HG03175 (cell line): ENCODE data around the gene CDC6.
"Not testable (repeated sequence)": the region's sequence is repeated elsewhere in the genome, so short reads cannot be mapped to it uniquely, and the experiment has no call there.

Experiments used
- ATAC-seq: cut with Tn5 transposase; IDR thresholded peaks from one replicate; pipeline ENCODE4 v1.9.1; 2021; ENCODE audit warnings: mild to moderate bottlenecking, moderate library complexity; ENCODE audit not compliant: unreplicated experiment

CDC6 gene

DNA sequence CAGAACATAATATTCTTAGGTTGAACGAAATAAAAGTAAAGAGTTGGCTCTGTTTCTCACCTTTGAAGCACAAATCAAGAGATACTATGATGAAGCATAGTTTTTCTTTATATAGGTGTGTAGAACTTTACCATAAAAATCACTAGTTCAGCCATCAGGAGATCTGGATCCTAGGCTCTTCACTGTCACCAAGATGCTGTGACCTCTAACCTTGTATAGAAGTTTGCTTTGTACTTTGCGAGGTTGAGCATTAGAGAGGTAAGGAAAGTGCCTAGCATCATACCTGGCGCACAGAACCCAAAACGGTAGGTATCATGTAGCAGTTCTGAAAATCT, 553 bp upstream of the CDC6 start:
- ATAC-seq, result no peak

DNA sequence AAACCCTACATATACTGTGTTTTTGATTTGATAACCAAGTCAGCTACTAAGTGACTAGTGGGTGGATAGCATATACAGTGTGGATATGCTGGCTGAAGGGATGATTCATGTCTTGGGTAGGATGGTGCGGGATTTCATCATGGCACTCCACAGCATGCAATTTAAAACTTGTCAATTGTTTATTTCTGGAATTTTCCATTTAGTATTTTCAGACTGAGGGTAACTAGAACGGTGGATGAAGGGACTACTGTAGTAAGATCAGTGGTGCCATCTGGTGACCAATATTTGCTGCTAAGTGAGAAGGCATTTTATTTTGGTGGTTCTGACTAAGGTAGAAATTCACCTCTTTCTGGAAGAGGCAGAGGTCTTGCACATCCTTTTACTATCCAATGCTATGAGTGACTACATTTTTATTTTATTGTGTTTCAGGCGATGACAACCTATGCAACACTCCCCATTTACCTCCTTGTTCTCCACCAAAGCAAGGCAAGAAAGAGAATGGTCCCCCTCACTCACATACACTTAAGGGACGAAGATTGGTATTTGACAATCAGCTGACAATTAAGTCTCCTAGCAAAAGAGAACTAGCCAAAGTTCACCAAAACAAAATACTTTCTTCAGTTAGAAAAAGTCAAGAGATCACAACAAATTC, 3.1 kb downstream of the CDC6 start:
- ATAC-seq, result no peak

DNA sequence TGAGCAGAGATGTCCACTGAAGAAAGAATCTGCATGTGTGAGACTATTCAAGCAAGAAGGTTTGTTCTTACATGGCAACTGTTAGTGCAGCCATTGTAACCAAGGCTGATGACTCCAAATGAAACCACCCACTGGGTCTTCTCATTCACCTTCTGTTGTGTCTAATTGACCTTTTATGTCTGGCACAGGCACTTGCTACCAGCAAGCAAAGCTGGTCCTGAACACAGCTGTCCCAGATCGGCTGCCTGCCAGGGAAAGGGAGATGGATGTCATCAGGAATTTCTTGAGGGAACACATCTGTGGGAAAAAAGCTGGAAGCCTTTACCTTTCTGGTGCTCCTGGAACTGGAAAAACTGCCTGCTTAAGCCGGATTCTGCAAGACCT, 3.6 kb downstream of the CDC6 start:
- no peak for ATAC-seq

DNA sequence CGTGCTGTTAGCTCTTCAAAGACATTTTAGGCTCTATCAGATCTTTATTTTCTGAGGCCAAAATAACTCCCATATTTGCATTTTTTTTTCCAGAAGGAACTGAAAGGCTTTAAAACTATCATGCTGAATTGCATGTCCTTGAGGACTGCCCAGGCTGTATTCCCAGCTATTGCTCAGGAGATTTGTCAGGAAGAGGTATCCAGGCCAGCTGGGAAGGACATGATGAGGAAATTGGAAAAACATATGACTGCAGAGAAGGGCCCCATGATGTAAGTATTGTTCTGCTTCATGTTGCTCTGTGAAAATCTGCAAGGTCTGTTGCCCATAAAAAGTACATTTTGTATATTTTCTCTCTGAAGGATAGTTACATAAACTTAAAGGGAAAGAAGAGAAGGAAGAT, 5.7 kb downstream of the CDC6 start:
- no peak for ATAC-seq

DNA sequence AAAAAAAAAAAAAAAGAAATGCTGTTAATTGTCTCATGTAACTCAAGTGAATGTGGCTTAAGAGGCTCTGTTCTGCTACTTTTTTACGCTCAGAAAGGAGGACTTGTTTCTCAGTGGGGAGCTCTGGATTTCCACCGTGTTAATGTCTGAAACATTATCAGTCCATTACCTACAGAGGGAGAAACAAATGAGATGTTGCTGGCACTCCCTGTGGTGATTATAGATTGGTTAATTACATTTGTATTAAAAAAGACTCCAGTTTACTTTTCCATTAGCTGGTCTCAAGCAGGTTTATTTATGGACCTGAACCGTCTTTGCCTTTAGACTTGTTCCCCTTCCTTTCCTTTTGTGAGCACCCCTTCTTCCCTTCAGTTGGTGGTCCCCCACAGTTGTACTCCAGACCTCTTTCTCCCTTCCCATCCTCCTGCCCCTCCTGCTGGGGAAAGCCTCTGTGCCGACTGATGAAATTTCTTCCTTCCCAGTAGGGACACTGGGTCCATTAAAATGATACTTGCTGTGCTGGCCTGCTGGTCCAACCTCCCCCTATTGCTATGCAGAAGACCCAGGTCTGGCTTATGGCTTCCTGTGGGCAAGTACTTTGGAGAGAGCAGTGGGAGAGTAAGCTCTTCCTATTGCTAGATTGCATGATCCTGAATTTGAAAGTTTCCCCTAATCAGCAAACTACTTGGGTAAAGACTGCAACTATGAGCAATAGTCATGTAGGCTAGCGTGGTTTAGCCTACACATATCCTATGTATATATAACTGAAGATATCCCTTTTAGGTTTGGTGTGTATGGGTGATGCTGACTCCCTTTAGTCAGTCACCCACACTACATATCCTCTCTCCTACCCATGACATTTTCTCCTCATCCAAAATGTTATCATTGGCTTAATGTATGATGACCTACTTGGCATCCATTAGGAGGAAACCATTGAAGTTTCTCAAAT, 8.1 kb downstream of the CDC6 start:
- no peak for ATAC-seq

DNA sequence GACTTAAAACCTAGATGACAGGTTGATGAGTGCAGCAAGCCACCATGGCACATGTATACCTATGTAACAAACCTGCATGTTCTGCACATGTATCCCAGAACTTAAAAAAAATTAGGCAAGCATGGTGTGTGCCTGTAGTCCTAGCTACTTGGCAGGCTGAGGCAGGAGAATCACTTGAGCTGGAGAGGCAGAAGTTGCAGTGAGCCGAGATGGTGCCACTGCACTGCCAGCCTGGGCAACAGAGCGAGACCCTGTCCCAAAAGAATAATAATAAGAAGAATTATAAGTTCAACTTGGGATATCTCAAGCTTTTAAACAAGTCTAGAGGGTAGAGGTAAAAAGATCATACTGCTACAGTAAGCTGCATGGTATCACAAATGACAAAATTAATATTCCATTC, 9.8 kb downstream of the CDC6 start:
- ATAC-seq, result no peak

- ATAC-seq, result no peak
Observed at GRCh38 chr17:40298726-40299125, 11.0 kb downstream of the CDC6 start.

DNA sequence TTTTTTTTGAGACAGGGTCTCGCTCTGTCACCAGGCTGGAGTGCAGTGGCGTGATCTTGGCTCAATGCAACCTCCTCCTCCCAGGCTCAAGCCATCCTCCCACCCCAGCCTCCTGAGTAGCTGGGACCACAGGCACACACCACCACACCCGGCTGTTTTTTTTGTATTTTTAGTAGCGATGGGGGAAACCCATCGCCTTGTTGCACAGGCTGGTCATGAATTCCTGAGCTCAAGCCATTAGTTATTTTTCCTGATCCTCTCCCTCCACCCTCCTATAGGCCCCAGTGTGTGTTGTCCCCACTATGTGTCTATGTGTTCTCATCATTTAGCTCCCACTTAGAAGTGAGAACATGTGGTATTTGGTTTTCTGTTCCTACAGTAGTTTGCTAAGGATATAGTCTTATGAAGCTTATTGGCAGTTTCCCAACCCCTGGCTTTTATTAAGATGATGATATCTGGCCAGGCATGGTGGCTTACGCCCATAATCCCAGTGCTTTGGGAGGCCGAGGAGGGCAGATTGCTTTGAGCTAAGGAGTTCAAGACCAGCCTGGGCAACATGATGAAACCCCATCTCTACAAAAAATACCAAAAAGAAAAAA, 11.6 kb downstream of the CDC6 start:
- not testable (repeated sequence) for ATAC-seq

DNA sequence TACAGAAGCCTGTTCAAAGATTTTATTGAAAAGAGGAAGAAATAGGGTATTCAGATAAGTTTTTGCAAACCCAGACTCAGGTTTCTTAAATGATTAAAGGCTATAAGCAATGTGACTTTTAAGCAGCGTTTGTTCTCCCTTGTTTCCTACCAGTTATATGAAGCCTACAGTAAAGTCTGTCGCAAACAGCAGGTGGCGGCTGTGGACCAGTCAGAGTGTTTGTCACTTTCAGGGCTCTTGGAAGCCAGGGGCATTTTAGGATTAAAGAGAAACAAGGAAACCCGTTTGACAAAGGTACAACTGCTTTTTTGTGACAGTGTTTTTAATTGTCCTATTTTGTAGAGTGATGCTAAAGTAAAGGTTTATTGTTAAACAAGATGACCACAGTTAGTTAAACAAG, 13.6 kb downstream of the CDC6 start:
- ATAC-seq, result no peak

GRCh38 chr17:40303009-40303657, 15.5 kb downstream of the CDC6 start:
- no peak for ATAC-seq

GRCh38 chr17:40303708-40304551, 16.3 kb downstream of the CDC6 start:
- ATAC-seq, result no peak

- not testable (repeated sequence) for ATAC-seq
Observed at GRCh38 chr17:40304552-40304863, 16.8 kb downstream of the CDC6 start.

DNA sequence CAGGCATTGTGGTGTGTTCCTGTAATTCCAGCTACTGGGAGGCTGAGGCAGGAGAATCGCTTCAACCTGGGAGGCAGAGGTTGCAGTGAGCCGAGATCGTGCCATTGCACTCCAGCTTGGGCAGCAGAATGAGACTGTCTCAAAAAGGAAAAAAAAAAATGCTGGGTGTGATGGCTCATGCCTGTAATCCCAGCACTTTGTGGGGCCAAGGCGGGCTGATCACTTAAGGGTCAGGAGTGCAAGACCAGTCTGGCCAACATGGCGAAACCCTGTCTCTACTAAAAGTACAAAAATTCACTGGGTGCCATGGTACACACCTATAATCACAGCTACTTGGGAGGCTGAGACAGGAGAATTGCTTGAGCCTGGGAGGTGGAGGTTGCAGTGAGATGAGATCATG, 17.2 kb downstream of the CDC6 start:
- not testable (repeated sequence) for ATAC-seq

- no peak for ATAC-seq
Observed at GRCh38 chr17:40306395-40306794, 18.7 kb downstream of the CDC6 start.

- ATAC-seq, result no peak
Observed at GRCh38 chr17:40307001-40307730, 19.5 kb downstream of the CDC6 start.

DNA sequence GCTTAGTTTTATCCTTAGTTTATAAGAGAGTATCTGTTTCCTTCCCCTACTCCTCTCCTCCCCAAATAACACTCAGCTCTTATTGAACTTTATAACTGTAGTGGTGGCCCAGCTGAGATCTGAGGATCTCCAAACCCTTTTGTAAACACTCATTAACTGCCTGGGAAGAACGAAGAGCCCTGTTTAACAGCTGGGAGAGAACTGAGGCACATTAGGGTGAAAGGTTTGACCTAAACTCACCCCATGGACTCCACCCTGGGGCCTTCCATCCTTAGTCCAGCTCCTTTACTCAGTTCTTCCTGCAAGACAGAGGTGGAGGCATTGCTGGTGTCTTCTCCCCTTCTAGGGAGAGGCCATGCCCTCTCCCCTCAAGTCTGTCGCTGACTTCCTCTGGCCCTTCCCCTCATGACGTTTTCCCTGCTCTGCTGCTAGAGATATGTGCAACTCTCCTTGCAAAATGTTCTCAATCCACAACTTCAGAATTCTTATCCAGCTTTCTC, 20.1 kb downstream of the CDC6 start:
- no peak for ATAC-seq

GRCh38 chr17:40309031-40309948, 21.6 kb downstream of the CDC6 start, which contains the start of gene RARA:
Gene RARA (plus strand): TSS chr17:40309180. CDS start chr17:40331219, 22,039 bp downstream.
- no peak for ATAC-seq

DNA sequence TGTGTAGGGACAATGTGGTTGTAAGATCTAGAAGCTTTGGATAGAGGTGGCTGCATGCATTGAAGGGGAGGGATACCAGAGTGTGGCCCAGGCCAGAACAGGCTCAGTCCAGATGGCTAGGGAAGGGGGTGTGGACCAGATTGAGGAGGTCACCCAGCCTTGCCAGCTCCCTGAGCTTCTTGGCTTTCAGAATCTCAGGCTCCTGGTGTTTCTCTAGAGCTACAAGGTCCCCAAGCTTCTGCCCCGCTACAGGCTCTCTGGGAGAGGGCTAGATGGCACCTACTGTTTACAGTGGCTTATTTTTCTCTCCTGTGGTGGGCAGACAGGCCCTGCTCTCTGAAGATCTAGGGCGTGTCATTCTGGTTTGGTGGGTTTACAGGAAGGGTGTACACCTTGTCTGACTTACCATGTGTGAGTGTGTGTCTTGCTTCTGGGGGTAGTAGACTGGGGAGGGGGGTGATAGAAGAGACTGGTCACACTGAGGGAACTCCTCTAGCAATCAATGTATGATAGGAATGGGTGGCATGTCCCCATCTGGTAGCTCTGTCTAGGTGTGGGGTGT, 22.4 kb downstream of the CDC6 start:
- ATAC-seq, result no peak
